GM11168 (cell line): ENCODE data around the gene PODN.

Experiments used
- in situ Hi-C: fragments of 300-500 bp; cut with MboI; formaldehyde crosslinking; loops from one replicate; pipeline ENCODE4 v1.12.0; 2022; ENCODE audit warnings: low sequenced_read_pairs; ENCODE audit not compliant: unreplicated experiment

PODN gene

GRCh38 chr1:53125623-53126360 is 63.8 kb downstream of the PODN start:
- in situ Hi-C loops: no loop called here

- in situ Hi-C loops: no loop called here
Observed at GRCh38 chr1:53126495-53126894, 64.5 kb downstream of the PODN start.

DNA sequence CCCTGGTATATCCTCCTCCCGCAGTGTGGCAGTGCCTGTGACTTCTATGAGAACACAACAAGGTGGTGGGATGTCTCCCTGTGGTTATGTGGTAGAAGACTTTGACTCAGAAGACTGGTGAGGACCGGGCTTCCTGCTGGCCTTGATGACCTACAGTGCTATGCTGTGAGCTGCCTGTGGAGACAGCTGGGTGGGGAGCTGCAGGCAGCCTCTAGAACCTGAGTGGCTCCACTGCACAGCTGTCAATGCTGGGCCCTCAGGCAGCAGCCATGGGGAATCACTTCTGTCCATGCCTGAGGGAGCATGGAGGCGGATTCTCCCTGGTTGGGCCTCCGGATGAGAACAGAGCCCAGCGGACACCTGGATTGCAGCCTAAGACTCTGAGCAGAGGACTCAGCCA is 65.5 kb downstream of the PODN start:
- in situ Hi-C loops: no loop called here

DNA sequence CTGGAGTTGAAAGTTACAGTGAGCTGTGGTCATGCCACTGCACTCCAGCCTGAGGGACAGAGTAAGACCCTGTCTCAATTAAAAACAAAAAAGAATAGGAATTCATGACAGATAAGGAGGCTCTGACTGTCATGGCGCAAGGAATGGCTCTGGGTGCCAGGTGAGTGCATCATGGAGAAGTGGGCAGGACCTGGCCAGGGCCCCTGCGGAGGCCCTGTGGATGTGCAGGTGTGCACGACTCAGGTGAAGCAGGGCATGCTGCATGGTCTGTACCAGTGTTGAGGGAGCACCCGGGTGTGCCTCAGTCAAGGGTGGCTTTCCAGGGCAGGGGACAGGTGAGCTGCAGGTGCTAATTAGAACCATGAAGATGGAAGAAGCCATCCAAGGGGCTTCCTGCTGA is 66.4 kb downstream of the PODN start:
- in situ Hi-C loops: no loop called here

- in situ Hi-C loops: no loop called here
Observed at GRCh38 chr1:53129891-53130597, 68.0 kb downstream of the PODN start.

GRCh38 chr1:53130598-53130877 is 68.5 kb downstream of the PODN start:
- in situ Hi-C loops: no loop called here

- in situ Hi-C loops: no loop called here
Observed at GRCh38 chr1:53130878-53131589, 69.0 kb downstream of the PODN start.

- in situ Hi-C loops: no loop called here
Observed at GRCh38 chr1:53131590-53131938, 69.6 kb downstream of the PODN start.

GRCh38 chr1:53132176-53132575 is 70.2 kb downstream of the PODN start:
- in situ Hi-C loops: no loop called here

GRCh38 chr1:53133261-53134041 is 71.4 kb downstream of the PODN start:
- in situ Hi-C loops: no loop called here

- in situ Hi-C loops: no loop called here
Observed at GRCh38 chr1:53134042-53134485, 72.1 kb downstream of the PODN start.
